HEK293T (cell line): Measurements from ENCODE around the gene TMEM121.

ENCODE experiments used
- CTCF ChIA-PET: fragments of 350-600 bp; formaldehyde crosslinking; extraction: SDS; loops from one replicate; lab custom pipeline; 2021; ENCODE audit warnings: antibody characterized with exemption, inconsistent platforms; lab: Yijun Ruan, JAX
- POLR2A ChIA-PET: fragments of 350-600 bp; formaldehyde crosslinking; extraction: SDS; loops from one replicate; lab custom pipeline; 2020; ENCODE audit warnings: antibody characterized with exemption, inconsistent platforms; lab: Yijun Ruan, JAX
- DNase-seq: peaks from one replicate; pipeline ENCODE4 v3.0.0; 2012; ENCODE audit warnings: mixed read lengths; ENCODE audit errors: extremely low spot score
- ARNT ChIP-seq: fragments of 450-650 bp; IDR thresholded peaks from 2 replicates; pipeline ENCODE4 v1.6.1; 2017; ENCODE audit warnings: mild to moderate bottlenecking
- BHLHE40 ChIP-seq: fragments of 450-650 bp; IDR thresholded peaks from 2 replicates; pipeline ENCODE4 v1.6.1; 2016; ENCODE audit warnings: mild to moderate bottlenecking, moderate library complexity, borderline replicate concordance
- CTBP1 ChIP-seq: fragments of 450-650 bp; IDR thresholded peaks from 2 replicates; pipeline ENCODE4 v1.6.1; 2016; ENCODE audit warnings: borderline replicate concordance
- ELF4 ChIP-seq: fragments of 450-650 bp; IDR thresholded peaks from 2 replicates; pipeline ENCODE4 v1.6.1; 2017; ENCODE audit warnings: antibody characterized with exemption
- FOXA1 ChIP-seq: fragments of 450-650 bp; IDR thresholded peaks from 2 replicates; pipeline ENCODE4 v1.6.1; 2016; ENCODE audit warnings: mild to moderate bottlenecking
- FOXK2 ChIP-seq: fragments of 450-650 bp; IDR thresholded peaks from 2 replicates; pipeline ENCODE4 v1.6.1; 2016; ENCODE audit warnings: mild to moderate bottlenecking
- FOXM1 ChIP-seq: fragments of 450-650 bp; IDR thresholded peaks from 2 replicates; pipeline ENCODE4 v1.6.1; 2017; ENCODE audit warnings: mild to moderate bottlenecking, borderline replicate concordance
- HDGF ChIP-seq: fragments of 450-650 bp; IDR thresholded peaks from 2 replicates; pipeline ENCODE4 v1.6.1; 2017; ENCODE audit warnings: antibody characterized with exemption, borderline replicate concordance
- L3MBTL2 ChIP-seq: fragments of 450-650 bp; conservative IDR thresholded peaks from 2 replicates; pipeline ENCODE4 v1.6.1; 2016; ENCODE audit warnings: mild to moderate bottlenecking
- LEF1 ChIP-seq: fragments of 450-650 bp; IDR thresholded peaks from 2 replicates; pipeline ENCODE4 v1.6.1; 2017; ENCODE audit warnings: mild to moderate bottlenecking, borderline replicate concordance
- NFRKB ChIP-seq: fragments of 450-650 bp; IDR thresholded peaks from 2 replicates; pipeline ENCODE4 v1.6.1; 2016; ENCODE audit warnings: mild to moderate bottlenecking, moderate library complexity
- PKNOX1 ChIP-seq: fragments of 450-650 bp; IDR thresholded peaks from 2 replicates; pipeline ENCODE4 v1.6.1; 2016
- SP1 ChIP-seq: fragments of 450-650 bp; IDR thresholded peaks from 2 replicates; pipeline ENCODE4 v1.6.1; 2017
- SUZ12 ChIP-seq: fragments of 450-650 bp; IDR thresholded peaks from 2 replicates; pipeline ENCODE4 v1.6.1; 2016; ENCODE audit warnings: mild to moderate bottlenecking
- TARDBP ChIP-seq: fragments of 450-650 bp; IDR thresholded peaks from 2 replicates; pipeline ENCODE4 v1.6.1; 2016
- ZNF384 ChIP-seq: fragments of 450-650 bp; IDR thresholded peaks from 2 replicates; pipeline ENCODE4 v1.6.1; 2016

The TMEM121 gene

DNA sequence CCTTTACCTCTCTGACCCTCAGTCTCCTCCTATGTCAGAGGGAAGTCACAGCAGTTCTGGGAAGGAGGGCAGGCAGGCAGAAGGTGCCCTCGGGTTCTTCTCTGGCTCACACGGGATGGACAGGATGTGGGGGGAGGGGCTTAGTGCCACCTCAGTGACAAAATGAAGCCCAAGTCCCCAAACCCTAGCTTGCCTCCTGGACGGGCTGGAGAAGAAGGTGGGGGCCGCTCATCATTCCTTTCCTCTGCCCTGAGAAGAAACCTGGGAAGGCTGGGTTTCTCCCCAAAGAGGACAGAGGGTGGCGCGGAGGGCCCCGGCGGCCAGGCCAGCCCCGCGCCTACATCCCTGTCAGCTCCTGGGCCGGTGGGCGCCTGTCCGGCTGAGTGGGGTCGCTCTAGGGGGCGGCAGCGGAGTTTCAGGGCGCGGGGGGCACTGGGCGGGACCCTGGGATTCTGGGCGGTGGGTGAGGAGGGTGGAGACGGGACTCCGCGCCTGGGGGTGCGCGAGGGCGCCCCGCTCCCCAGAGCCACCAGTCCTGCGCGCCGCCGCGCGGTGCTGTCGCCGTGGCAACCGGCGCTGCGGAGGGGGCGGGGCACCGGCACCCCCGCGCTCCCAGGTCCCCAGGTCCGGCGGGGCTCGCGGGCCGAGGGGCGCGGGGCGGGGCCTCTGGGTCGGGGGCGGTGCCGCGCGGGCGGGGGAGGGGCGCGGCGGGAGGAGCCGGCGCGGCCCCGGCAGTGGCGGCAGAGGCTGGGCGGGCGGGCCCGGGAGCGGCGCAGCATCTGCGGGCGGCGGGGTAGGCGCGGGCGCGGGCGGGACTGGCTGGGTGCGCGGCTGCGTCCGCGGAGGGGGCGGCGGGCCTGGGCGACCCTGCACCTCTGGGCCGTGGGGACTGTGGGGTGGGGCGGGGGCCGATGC is at the start of gene TMEM121:
TSS of gene TMEM121 (plus strand) at position 723 of the 915 bp plus-strand sequence. CDS start 2,252 bp downstream, outside the sequence.
- CTCF ChIA-PET = interaction anchor here (1.5 kb wide), 1 partner anchor 36 kb away, joined by 3 read pairs; no protein-coding TSS in a partner anchor
- TF ChIP-seq LEF1 (no peak), ZNF384 (no peak), TARDBP (no peak), ELF4 (no peak), FOXK2 (no peak), SUZ12 (no peak), L3MBTL2 (no peak), HDGF (no peak), SP1 (no peak), FOXA1 (no peak)
- POLR2A ChIA-PET = interaction anchor here (0.7 kb wide), 1 partner anchor 37 kb away, joined by 3 read pairs; no protein-coding TSS in a partner anchor
- peak; percentile 63 for DNase-seq

- TF ChIP-seq BHLHE40 = no peak
- TF ChIP-seq ELF4 = no peak
- TF ChIP-seq SP1 = no peak
- TF ChIP-seq L3MBTL2 = no peak
- no peak for TF ChIP-seq ZNF384
- no peak for TF ChIP-seq TARDBP
- TF ChIP-seq FOXM1 = no peak
- no peak for DNase-seq
- POLR2A ChIA-PET = no interaction called here
- CTCF ChIA-PET = no interaction called here
These were observed 49.3 kb upstream of the TMEM121 start for GRCh38 chr14:105476831-105477659.

- POLR2A ChIA-PET = no interaction called here
- DNase-seq = no peak
- TF ChIP-seq FOXA1 (no peak), CTBP1 (no peak), SP1 (no peak), BHLHE40 (no peak)
- CTCF ChIA-PET = no interaction called here
These were observed 48.6 kb upstream of the TMEM121 start for GRCh38 chr14:105477660-105478397.

DNA sequence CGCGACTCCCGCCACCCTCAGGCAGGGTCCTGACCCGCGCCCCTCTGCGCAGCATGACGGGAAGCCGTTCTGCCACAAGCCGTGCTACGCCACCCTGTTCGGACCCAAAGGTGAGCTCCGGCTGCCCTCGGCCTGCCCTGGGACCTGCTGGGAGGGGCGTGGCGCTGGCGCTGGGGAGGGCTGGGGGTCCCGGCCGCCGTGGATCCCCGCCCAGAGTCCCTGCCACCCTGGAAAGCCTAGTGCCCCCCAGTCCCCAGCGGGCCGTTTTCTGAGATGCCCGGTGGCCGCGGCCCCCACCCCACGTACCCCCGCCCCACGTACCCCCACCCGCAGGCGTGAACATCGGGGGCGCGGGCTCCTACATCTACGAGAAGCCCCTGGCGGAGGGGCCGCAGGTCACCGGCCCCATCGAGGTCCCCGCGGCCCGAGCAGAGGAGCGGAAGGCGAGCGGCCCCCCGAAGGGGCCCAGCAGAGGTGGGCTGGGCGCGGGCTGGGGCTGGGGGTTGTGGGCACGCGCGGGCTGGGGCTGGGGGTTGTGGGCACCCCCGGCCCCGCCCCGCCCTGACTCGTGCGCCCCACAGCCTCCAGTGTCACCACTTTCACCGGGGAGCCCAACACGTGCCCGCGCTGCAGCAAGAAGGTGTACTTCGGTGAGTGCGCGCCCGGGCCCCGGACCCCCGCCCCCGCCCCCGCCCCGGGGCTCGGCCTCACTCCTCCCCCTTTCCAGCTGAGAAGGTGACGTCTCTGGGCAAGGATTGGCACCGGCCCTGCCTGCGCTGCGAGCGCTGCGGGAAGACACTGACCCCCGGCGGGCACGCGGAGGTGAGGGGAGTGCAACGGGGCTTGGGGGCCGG is 47.8 kb upstream of the TMEM121 start:
- ChIA-PET POLR2A (no interaction called here), CTCF (no interaction called here)
- TF ChIP-seq FOXK2 (no peak), SUZ12 (no peak), ARNT (no peak), TARDBP (no peak), CTBP1 (no peak), FOXM1 (no peak), ZNF384 (no peak), FOXA1 (no peak), ELF4 (no peak), PKNOX1 (no peak), L3MBTL2 (no peak), NFRKB (no peak)
- no peak for DNase-seq

DNA sequence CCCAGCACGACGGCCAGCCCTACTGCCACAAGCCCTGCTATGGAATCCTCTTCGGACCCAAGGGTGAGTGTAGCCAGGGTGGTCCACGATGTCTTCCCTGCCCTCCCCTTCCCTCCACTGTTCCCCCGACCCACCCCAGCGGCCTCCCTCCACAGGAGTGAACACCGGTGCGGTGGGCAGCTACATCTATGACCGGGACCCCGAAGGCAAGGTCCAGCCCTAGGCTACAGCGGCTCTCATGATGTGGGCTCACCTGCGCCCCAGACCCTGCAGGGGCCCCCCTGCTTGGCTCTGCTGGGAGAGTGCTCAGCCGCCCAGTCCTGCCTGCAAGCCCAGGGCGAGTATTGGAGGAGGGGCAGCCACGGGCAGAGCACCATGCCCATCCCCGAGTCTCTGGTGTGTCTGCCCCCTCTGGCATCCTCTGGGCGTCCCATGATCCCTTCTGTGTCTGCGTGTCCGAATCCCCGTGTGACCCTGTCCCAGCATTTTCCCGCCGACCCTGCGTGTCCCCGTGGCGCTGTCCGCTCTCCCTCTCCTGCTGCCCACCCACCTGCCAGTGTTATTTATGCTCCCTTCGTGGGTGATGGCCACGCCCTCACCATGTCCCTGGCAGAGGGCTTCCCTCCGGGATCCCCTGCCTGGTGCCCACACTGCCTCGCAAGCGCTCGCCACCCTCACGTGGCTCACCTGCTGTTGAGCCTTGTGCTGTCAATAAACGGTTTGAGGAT is 46.8 kb upstream of the TMEM121 start:
- ChIA-PET POLR2A (no interaction called here), CTCF (interaction anchor here (1.3 kb wide), 1 partner anchor 26 kb away, joined by 4 read pairs; no protein-coding TSS in a partner anchor)
- DNase-seq = no peak
- TF ChIP-seq ARNT (no peak), FOXM1 (no peak), L3MBTL2 (no peak), NFRKB (no peak), FOXA1 (no peak), LEF1 (no peak)
